Choroid plexus epithelial cell (primary cell): Measurements from ENCODE around the gene SSC5D.

Experiments used
- DNase-seq: peaks from one replicate; pipeline ENCODE4 v3.0.0-alpha.2; 2010; ENCODE audit warnings: low read depth
- H3K4me3 ChIP-seq: 2 replicates; pipeline ENCODE4 v1.5.1; 2011; ENCODE audit warnings: low read depth, mild to moderate bottlenecking, control low read depth, low read length, moderate library complexity
- CTCF ChIP-seq: conservative IDR thresholded peaks from 2 replicates; pipeline ENCODE4 v1.5.1; 2011; ENCODE audit warnings: low read depth, mild to moderate bottlenecking, control low read depth, inconsistent platforms, low read length, moderate library complexity

Gene SSC5D

GRCh38 chr19:55519451-55520311 lies 31.4 kb downstream of the SSC5D start:
- TF ChIP-seq CTCF, result no peak
- peak; percentile 67 for DNase-seq
- H3K4me3 ChIP-seq, result no peak overlapping the region

GRCh38 chr19:55520691-55521292 lies 32.6 kb downstream of the SSC5D start:
- H3K4me3 ChIP-seq, result no peak overlapping the region
- TF ChIP-seq CTCF, result no peak
- DNase-seq, result no peak

GRCh38 chr19:55525289-55526101 lies 37.3 kb downstream of the SSC5D start:
- DNase-seq, result no peak
- no peak for TF ChIP-seq CTCF
- H3K4me3 ChIP-seq, result no peak overlapping the region

GRCh38 chr19:55526216-55527196 lies 38.3 kb downstream of the SSC5D start:
- H3K4me3 ChIP-seq, result no peak overlapping the region
- DNase-seq, result peak; percentile 92
- TF ChIP-seq CTCF, result no peak

- DNase-seq, result no peak
- TF ChIP-seq CTCF, result no peak
Observed at GRCh38 chr19:55527197-55528029, 39.2 kb downstream of the SSC5D start.

More at GRCh38 chr19:55527197-55528029, 39.2 kb downstream of the SSC5D start:
- H3K4me3 ChIP-seq, result no peak overlapping the region
